OCI-LY3 (cell line): ENCODE results near the gene RCN2.

Source experiments
- EZH2phosphoT487 ChIP-seq: fragments of 200-600 bp; shearing (Covaris generic); IDR thresholded peaks from 2 replicates; pipeline ENCODE4 v1.6.1; 2018; ENCODE audit warnings: antibody characterized with exemption, mixed run types, low read depth
- TF ChIP-seq, protein P1 (sequence below): fragments of 200-600, 300-600 bp; sonication (generic); IDR thresholded peaks from 2 replicates; pipeline ENCODE4 v1.5.1; 2014; ENCODE audit warnings: antibody characterized with exemption, low read length, low read depth

DNA sequence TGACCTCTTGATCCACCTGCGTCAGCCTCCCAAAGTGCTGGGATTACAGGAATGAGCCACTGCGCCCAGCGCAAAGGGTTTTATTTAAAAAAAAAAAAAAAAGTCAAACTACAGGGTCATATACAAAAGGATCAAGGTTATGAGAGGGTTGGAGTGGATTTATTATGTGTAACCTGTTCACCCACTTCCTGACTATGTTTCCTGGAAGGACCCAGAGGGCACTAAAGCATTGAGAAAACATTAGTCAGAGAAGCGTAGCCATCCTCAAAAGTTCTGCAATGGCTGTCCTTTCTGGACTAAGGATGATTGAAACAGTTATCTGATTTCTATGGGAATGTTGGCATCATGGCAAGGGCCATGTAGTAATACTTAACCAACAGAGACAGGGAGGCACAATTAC lies 19.1 kb upstream of the RCN2 start:
- TF ChIP-seq, protein P1, sequence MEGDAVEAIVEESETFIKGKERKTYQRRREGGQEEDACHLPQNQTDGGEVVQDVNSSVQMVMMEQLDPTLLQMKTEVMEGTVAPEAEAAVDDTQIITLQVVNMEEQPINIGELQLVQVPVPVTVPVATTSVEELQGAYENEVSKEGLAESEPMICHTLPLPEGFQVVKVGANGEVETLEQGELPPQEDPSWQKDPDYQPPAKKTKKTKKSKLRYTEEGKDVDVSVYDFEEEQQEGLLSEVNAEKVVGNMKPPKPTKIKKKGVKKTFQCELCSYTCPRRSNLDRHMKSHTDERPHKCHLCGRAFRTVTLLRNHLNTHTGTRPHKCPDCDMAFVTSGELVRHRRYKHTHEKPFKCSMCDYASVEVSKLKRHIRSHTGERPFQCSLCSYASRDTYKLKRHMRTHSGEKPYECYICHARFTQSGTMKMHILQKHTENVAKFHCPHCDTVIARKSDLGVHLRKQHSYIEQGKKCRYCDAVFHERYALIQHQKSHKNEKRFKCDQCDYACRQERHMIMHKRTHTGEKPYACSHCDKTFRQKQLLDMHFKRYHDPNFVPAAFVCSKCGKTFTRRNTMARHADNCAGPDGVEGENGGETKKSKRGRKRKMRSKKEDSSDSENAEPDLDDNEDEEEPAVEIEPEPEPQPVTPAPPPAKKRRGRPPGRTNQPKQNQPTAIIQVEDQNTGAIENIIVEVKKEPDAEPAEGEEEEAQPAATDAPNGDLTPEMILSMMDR: no peak
- TF ChIP-seq EZH2phosphoT487: no peak
